HCT116 (cell line): ENCODE data around the gene MAPRE3. TPM values are rescaled to one million over a fixed set of nuclear protein-coding genes. Genes with fewer than 3 reads are reported as not detected.

Source experiments
- ATAC-seq: fragments of 200-7000 bp; cut with Tn5 transposase; 2 replicates; pipeline ENCODE4 v1.9.1; 2020; ENCODE audit warnings: mild to moderate bottlenecking, moderate library complexity
- BruUV-seq: library from RNA; stranded (reverse); fragments of 400-500 nt; replicated peaks from 2 replicates; lab custom pipeline; 2021; lab: Mats Ljungman, UMichigan
- CTCF ChIA-PET: fragments of 300-600 bp; sonication (Branson Sonifier 250); formaldehyde crosslinking; loops from one replicate; lab custom pipeline; 2021; ENCODE audit warnings: antibody characterized with exemption; lab: Charles Lee
- POLR2A ChIA-PET: fragments of 300-600, 350-600 bp; sonication (Branson Sonifier 250); formaldehyde crosslinking; loops from one replicate; lab custom pipeline; 2021; ENCODE audit warnings: antibody characterized with exemption; lab: Charles Lee
- RAD21 ChIA-PET, 2 experiments: fragments of 300-600 bp; sonication (Branson Sonifier 250); formaldehyde crosslinking; loops; one replicate each; lab custom pipeline; 2023; ENCODE audit warnings: low total read pairs in 2 of 2; ENCODE audit not compliant: uncharacterized antibody in 2 of 2, unreplicated experiment in 2 of 2, low non-redundant PET in 1 of 2; lab: Charles Lee
- DNase-seq: peaks from one replicate; pipeline ENCODE4 v3.0.0-alpha.2; 2010; ENCODE audit warnings: low read depth, low spot score
- H2AFZ ChIP-seq: fragments of 200-600 bp; shearing (Covaris generic), sonication (generic); 2 replicates; pipeline ENCODE4 v1.6.1; 2017; ENCODE audit warnings: low read depth, mixed run types, mixed read lengths, antibody characterized with exemption, low read length; ENCODE audit not compliant: poor library complexity, severe bottlenecking
- H3K27ac ChIP-seq: 2 replicates; pipeline ENCODE4 v1.5.1; 2012; ENCODE audit warnings: low read depth, low read length
- H3K27me3 ChIP-seq: fragments of 200-600 bp; sonication (generic); 2 replicates; pipeline ENCODE4 v1.6.1; 2016; ENCODE audit warnings: mixed run types, low read length, mixed read lengths; ENCODE audit not compliant: insufficient read depth
- H3K36me3 ChIP-seq, 2 experiments: fragments of 200-500 bp in 1 of 2; fragments of 200-600 bp in 1 of 2; sonication (Bioruptor generic) in 1 of 2; sonication (generic) in 1 of 2; 2 replicates each; pipeline versions ENCODE4 v1.5.1 to v1.6.1; 2014 to 2016; ENCODE audit warnings: low read length in 2 of 2, inconsistent platforms in 1 of 2, mixed read lengths in 1 of 2, mixed run types in 1 of 2; ENCODE audit not compliant: insufficient read depth in 2 of 2, control insufficient read depth in 1 of 2
- H3K4me1 ChIP-seq, 2 experiments: fragments of 200-600 bp in 1 of 2; sonication (generic) in 1 of 2; 2 replicates each; pipeline versions ENCODE4 v1.5.1 to v1.6.1; 2012 to 2017; ENCODE audit warnings: low read length in 2 of 2, inconsistent platforms in 1 of 2, mild to moderate bottlenecking in 1 of 2, mixed read lengths in 1 of 2, mixed run types in 1 of 2, moderate library complexity in 1 of 2; ENCODE audit not compliant: insufficient read depth in 2 of 2, control insufficient read depth in 1 of 2
- H3K4me2 ChIP-seq: fragments of 200-600 bp; sonication (generic); 2 replicates; pipeline ENCODE4 v1.6.1; 2017; ENCODE audit warnings: mixed run types, low read length, mixed read lengths
- H3K4me3 ChIP-seq, 2 experiments: fragments of 200-600 bp in 1 of 2; sonication (generic) in 1 of 2; replicated peaks in 1 of 2; 2 replicates each; pipeline ENCODE4 v1.5.1; 2011 to 2016; ENCODE audit warnings: low read length in 2 of 2, control low read depth in 1 of 2, low read depth in 1 of 2, mild to moderate bottlenecking in 1 of 2, mixed read lengths in 1 of 2, mixed run types in 1 of 2
- H3K79me2 ChIP-seq: fragments of 200-600 bp; sonication (generic); 2 replicates; pipeline ENCODE4 v1.6.1; 2017; ENCODE audit warnings: mild to moderate bottlenecking, mixed run types, low read length, moderate library complexity, mixed read lengths; ENCODE audit not compliant: insufficient read depth
- H3K9ac ChIP-seq: fragments of 200-600 bp; sonication (generic); 2 replicates; pipeline ENCODE4 v1.6.1; 2016; ENCODE audit warnings: low read length, mixed read lengths
- H3K9me2 ChIP-seq: fragments of 200-600 bp; sonication (generic), shearing (Covaris generic); 2 replicates; pipeline ENCODE4 v1.6.1; 2017; ENCODE audit warnings: mixed run types, mild to moderate bottlenecking, moderate library complexity; ENCODE audit not compliant: insufficient read depth
- H3K9me3 ChIP-seq, 2 experiments: fragments of 200-500 bp in 1 of 2; fragments of 200-600 bp in 1 of 2; sonication (Bioruptor generic) in 1 of 2; sonication (generic) in 1 of 2; 2 replicates each; pipeline ENCODE4 v1.6.1; 2014 to 2017; ENCODE audit warnings: low read length in 2 of 2, mixed read lengths in 2 of 2, inconsistent platforms in 1 of 2, low read depth in 1 of 2, mild to moderate bottlenecking in 1 of 2, mixed run types in 1 of 2, moderate library complexity in 1 of 2; ENCODE audit not compliant: control insufficient read depth in 1 of 2, insufficient read depth in 1 of 2
- H4K20me1 ChIP-seq: fragments of 200-600 bp; sonication (generic), shearing (Covaris generic); 2 replicates; pipeline ENCODE4 v1.6.1; 2017; ENCODE audit warnings: mixed run types, mild to moderate bottlenecking, moderate library complexity; ENCODE audit not compliant: insufficient read depth
- FOSL1 ChIP-seq: IDR thresholded peaks from 2 replicates; pipeline ENCODE4 v1.6.1; 2012; ENCODE audit warnings: low read depth
- JUND ChIP-seq: IDR thresholded peaks from 2 replicates; pipeline ENCODE4 v1.6.1; 2012
- POLR2A ChIP-seq: IDR thresholded peaks from 2 replicates; pipeline ENCODE4 v1.7.0; 2011; ENCODE audit warnings: borderline replicate concordance; ENCODE audit not compliant: insufficient read depth, insufficient read length; ENCODE audit errors: extremely low read depth
- POLR2AphosphoS5 ChIP-seq: IDR thresholded peaks from 2 replicates; pipeline ENCODE4 v1.6.1; 2011; ENCODE audit warnings: mild to moderate bottlenecking, low read depth, low read length, moderate library complexity
- RAD21 ChIP-seq: IDR thresholded peaks from 2 replicates; pipeline ENCODE4 v1.6.1; 2012; ENCODE audit warnings: low read depth, mild to moderate bottlenecking
- SIN3A ChIP-seq: IDR thresholded peaks from 2 replicates; pipeline ENCODE4 v1.6.1; 2012; ENCODE audit warnings: low read depth
- SP1 ChIP-seq: IDR thresholded peaks from 2 replicates; pipeline ENCODE4 v1.6.1; 2012; ENCODE audit warnings: low read depth
- SRF ChIP-seq: IDR thresholded peaks from 2 replicates; pipeline ENCODE4 v1.6.1; 2012; ENCODE audit warnings: low read depth
- TCF7L2 ChIP-seq: IDR thresholded peaks from 2 replicates; pipeline ENCODE4 v1.7.0; 2011; ENCODE audit warnings: borderline replicate concordance, inconsistent platforms; ENCODE audit not compliant: insufficient read depth, insufficient read length; ENCODE audit errors: extremely low read depth
- YY1 ChIP-seq: IDR thresholded peaks from 2 replicates; pipeline ENCODE4 v1.6.1; 2011; ENCODE audit warnings: low read length, low read depth, moderate library complexity, mild to moderate bottlenecking; ENCODE audit not compliant: insufficient replicate concordance; ENCODE audit errors: extremely low read depth
- ZFX ChIP-seq: fragments of 450-650 bp; IDR thresholded peaks from 2 replicates; pipeline ENCODE4 v1.6.1; 2017
- ZNF274 ChIP-seq: fragments of 200-500 bp; sonication (Bioruptor generic); IDR thresholded peaks from 2 replicates; pipeline ENCODE4 v1.6.1; 2014; ENCODE audit warnings: mild to moderate bottlenecking, low read depth, low read length, inconsistent platforms
- intact Hi-C: fragments of 100-400 bp; cut with micrococcal nuclease; formaldehyde crosslinking; loops from 2 replicates; pipeline ENCODE4 v1.10.0; 2022
- total RNA-seq: library from RNA; stranded (reverse); gene quantifications from one replicate; pipeline ENCODE4 v1.2.1, GENCODE V29; 2021; ENCODE audit not compliant: unreplicated experiment
- TF ChIP-seq, protein P1 (sequence below): IDR thresholded peaks from 2 replicates; pipeline ENCODE4 v1.6.1; 2012
- TF ChIP-seq, protein P2 (sequence below): IDR thresholded peaks from 2 replicates; pipeline ENCODE4 v1.6.1; 2012

The MAPRE3 gene
- total RNA-seq, 1 experiment from 2014 or later, result 12.1 TPM

GRCh38 chr2:26927221-26927620 is 43.2 kb upstream of the MAPRE3 start:
- no TSS peak for BruUV-seq
- Histone ChIP-seq H3K9me2 (no peaks in the 10 kb centered on the region), H3K9me3 (no peaks in the 10 kb centered on the region), H3K4me2 (no peak overlapping the region), H3K79me2 (no peaks in the 10 kb centered on the region), H3K4me1 (peaks cover 4 to 9% of the 10 kb centered on the region in 2 experiments; a peak in 1 of 4 replicates), H3K27me3 (no peaks in the 10 kb centered on the region), H2AFZ (no peak overlapping the region), H3K36me3 (no peaks in the 10 kb centered on the region), H4K20me1 (no peaks in the 10 kb centered on the region), H3K9ac (no peak overlapping the region), H3K4me3 (no peak overlapping the region), H3K27ac (no peak overlapping the region)
- RAD21 ChIA-PET, result interaction anchor here in 1 of 2 experiments (0.9 kb wide), 1 partner anchor 81 kb away, joined by 3 read pairs; no protein-coding TSS in a partner anchor
- CTCF ChIA-PET, result no interaction called here
- DNase-seq (no peak), ATAC-seq (no peak)
- TF ChIP-seq YY1, result no peak
- TF ChIP-seq JUND, result no peak
- TF ChIP-seq RAD21, result no peak
- no peak for TF ChIP-seq POLR2AphosphoS5
- TF ChIP-seq, protein P1, sequence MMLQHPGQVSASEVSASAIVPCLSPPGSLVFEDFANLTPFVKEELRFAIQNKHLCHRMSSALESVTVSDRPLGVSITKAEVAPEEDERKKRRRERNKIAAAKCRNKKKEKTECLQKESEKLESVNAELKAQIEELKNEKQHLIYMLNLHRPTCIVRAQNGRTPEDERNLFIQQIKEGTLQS, result no peak
- no peak for TF ChIP-seq SIN3A
- TF ChIP-seq ZNF274, result no peak
- TF ChIP-seq POLR2A, result no peak
- no peak for TF ChIP-seq TCF7L2
- no peak for TF ChIP-seq ZFX
- no peak for TF ChIP-seq SP1
- TF ChIP-seq SRF, result no peak
- no peak for TF ChIP-seq FOSL1
- TF ChIP-seq, protein P2, sequence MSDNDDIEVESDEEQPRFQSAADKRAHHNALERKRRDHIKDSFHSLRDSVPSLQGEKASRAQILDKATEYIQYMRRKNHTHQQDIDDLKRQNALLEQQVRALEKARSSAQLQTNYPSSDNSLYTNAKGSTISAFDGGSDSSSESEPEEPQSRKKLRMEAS, result no peak
- intact Hi-C loops, result no loop called here
- POLR2A ChIA-PET, result no interaction called here
